DMS153 treated with DMSO at 0.1 percent for 48 hours (cell line): ENCODE data around the gene CARS1.

Source experiments
- DNase-seq: peaks from one replicate; lab custom pipeline; 2025; ENCODE audit not compliant: unreplicated experiment; lab: John Stamatoyannopoulos, UW

The CARS1 gene

GRCh38 chr11:3057069-3057963 lies at the start of gene CARS1:
TSS of gene CARS1 (minus strand) at chr11:3057423. CDS start at chr11:3057367, 56 bp downstream.
- DNase-seq, result peak; percentile 74

- DNase-seq, result no peak
Measured at GRCh38 chr11:3105791-3106735, 48.8 kb upstream of the CARS1 start.

GRCh38 chr11:3104961-3105790 lies 48.0 kb upstream of the CARS1 start:
- no peak for DNase-seq

- no peak for DNase-seq
Measured at GRCh38 chr11:3104051-3104714, 47.0 kb upstream of the CARS1 start.

- no peak for DNase-seq
Measured at GRCh38 chr11:3103076-3103475, 45.9 kb upstream of the CARS1 start.

GRCh38 chr11:3102641-3102921 lies 45.4 kb upstream of the CARS1 start:
- no peak for DNase-seq

GRCh38 chr11:3101921-3102640 lies 44.9 kb upstream of the CARS1 start:
- no peak for DNase-seq

- DNase-seq, result no peak
Measured at GRCh38 chr11:3099178-3099577, 42.0 kb upstream of the CARS1 start.

- no peak for DNase-seq
Measured at GRCh38 chr11:3096909-3097530, 39.8 kb upstream of the CARS1 start.

- DNase-seq, result no peak
Measured at GRCh38 chr11:3095712-3096361, 38.6 kb upstream of the CARS1 start.

- no peak for DNase-seq
Measured at GRCh38 chr11:3094223-3094824, 37.1 kb upstream of the CARS1 start.

- DNase-seq, result no peak
Measured at GRCh38 chr11:3093281-3094191, 36.3 kb upstream of the CARS1 start.

GRCh38 chr11:3092603-3093141 lies 35.4 kb upstream of the CARS1 start:
- no peak for DNase-seq

- DNase-seq, result peak; percentile 37
Measured at GRCh38 chr11:3091846-3092602, 34.8 kb upstream of the CARS1 start.

GRCh38 chr11:3091081-3091845 lies 34.0 kb upstream of the CARS1 start:
- DNase-seq, result no peak
